H1 (cell line): ENCODE measurements around the gene FGD4. TPM values are rescaled to one million over a fixed set of nuclear protein-coding genes. Genes with fewer than 3 reads are reported as not detected.

Source experiments
- CTCF ChIA-PET: fragments of 300-600 bp; sonication (Branson Sonifier 250); formaldehyde crosslinking; loops from one replicate; lab custom pipeline; 2021; ENCODE audit not compliant: partially characterized antibody; lab: Charles Lee
- POLR2A ChIA-PET: fragments of 300-600 bp; sonication (Branson Sonifier 250); formaldehyde crosslinking; loops from one replicate; lab custom pipeline; 2021; ENCODE audit warnings: inconsistent platforms; ENCODE audit not compliant: partially characterized antibody; lab: Charles Lee
- DNase-seq, 2 experiments: peaks; one replicate each; pipeline versions ENCODE4 v3.0.0 to v3.0.0-alpha.2; 2010 to 2022; ENCODE audit warnings: low spot score in 2 of 2, low read depth in 1 of 2, mixed read lengths in 1 of 2
- FAIRE-seq: peaks from 2 replicates; lab custom pipeline; 2011; peaks lifted over from hg19 to GRCh38; lab: Jason Lieb, UNC
- H2AFZ ChIP-seq: 2 replicates; pipeline ENCODE4 v1.8.1; 2012; ENCODE audit warnings: low read length, inconsistent platforms
- H2AK5ac ChIP-seq: 2 replicates; pipeline ENCODE4 v1.6.1; 2013; ENCODE audit warnings: low read depth, low read length
- H2BK120ac ChIP-seq: replicated peaks from 2 replicates; pipeline ENCODE3; 2013; ENCODE audit warnings: low read depth, low read length, inconsistent platforms
- H2BK12ac ChIP-seq: 2 replicates; pipeline ENCODE4 v1.6.1; 2013; ENCODE audit warnings: low read depth, low read length
- H2BK15ac ChIP-seq: 2 replicates; pipeline ENCODE4 v1.6.1; 2013; ENCODE audit warnings: low read length
- H2BK20ac ChIP-seq: 2 replicates; pipeline ENCODE4 v1.6.1; 2013; ENCODE audit warnings: low read length
- H2BK5ac ChIP-seq: 2 replicates; pipeline ENCODE4 v1.6.1; 2013; ENCODE audit warnings: low read depth, low read length
- H3K14ac ChIP-seq: 2 replicates; pipeline ENCODE4 v1.6.1; 2013; ENCODE audit warnings: inconsistent platforms; ENCODE audit not compliant: insufficient read length
- H3K18ac ChIP-seq: 2 replicates; pipeline ENCODE4 v1.6.1; 2013; ENCODE audit warnings: low read length; ENCODE audit errors: extremely low read depth
- H3K23ac ChIP-seq: 2 replicates; pipeline ENCODE4 v1.6.1; 2013; ENCODE audit warnings: inconsistent platforms; ENCODE audit not compliant: insufficient read length
- H3K23me2 ChIP-seq: 2 replicates; pipeline ENCODE4 v1.6.1; 2013; ENCODE audit warnings: low read depth, low read length
- H3K27ac ChIP-seq: 2 replicates; pipeline ENCODE4 v1.6.1; 2011; ENCODE audit warnings: low read depth, low read length, inconsistent platforms
- H3K27me3 ChIP-seq, 4 experiments: replicated peaks in 1 of 4; 1 replicate in 1 of 4; 2 replicates in 3 of 4; pipeline versions ENCODE4 v1.6.1 to v1.8.1; 2011 to 2013; ENCODE audit warnings: low read length in 3 of 4, mild to moderate bottlenecking in 3 of 4, inconsistent platforms in 2 of 4, mixed read lengths in 2 of 4, moderate library complexity in 1 of 4; ENCODE audit not compliant: control insufficient read depth in 3 of 4, insufficient read depth in 3 of 4; ENCODE audit errors: extremely low read depth in 1 of 4
- H3K36me3 ChIP-seq, 4 experiments: 2 replicates each; pipeline versions ENCODE4 v1.6.1 to v1.8.1; 2011 to 2013; ENCODE audit warnings: mild to moderate bottlenecking in 4 of 4, low read length in 3 of 4, moderate library complexity in 2 of 4, control low read depth in 1 of 4, inconsistent platforms in 1 of 4; ENCODE audit not compliant: insufficient read depth in 4 of 4, control insufficient read depth in 2 of 4
- H3K4ac ChIP-seq: replicated peaks from 2 replicates; pipeline ENCODE3; 2013; ENCODE audit warnings: low read length, low read depth, mixed read lengths, inconsistent platforms; ENCODE audit not compliant: insufficient read length
- H3K4me1 ChIP-seq, 4 experiments: replicated peaks in 1 of 4; 1 replicate in 1 of 4; 2 replicates in 3 of 4; pipeline versions ENCODE4 v1.6.1 to v1.8.1; 2011 to 2013; ENCODE audit warnings: low read length in 3 of 4, inconsistent platforms in 2 of 4, mixed read lengths in 1 of 4; ENCODE audit not compliant: insufficient read depth in 4 of 4, control insufficient read depth in 3 of 4
- H3K4me2 ChIP-seq, 2 experiments: 2 replicates each; pipeline versions ENCODE4 v1.6.1 to v1.8.1; 2011 to 2013; ENCODE audit warnings: low read depth in 2 of 2, low read length in 2 of 2, control low read depth in 1 of 2, inconsistent platforms in 1 of 2, mild to moderate bottlenecking in 1 of 2; ENCODE audit not compliant: insufficient read depth in 1 of 2
- H3K4me3 ChIP-seq, 4 experiments: fragments of 200-600, 300-600 bp in 1 of 4; sonication (generic), shearing (Covaris generic), sonication (Bioruptor Twin) in 1 of 4; 2 replicates each; pipeline versions ENCODE4 v1.5.1 to v1.8.1; 2011 to 2016; ENCODE audit warnings: low read length in 4 of 4, low read depth in 3 of 4, control low read depth in 2 of 4, inconsistent platforms in 2 of 4, mild to moderate bottlenecking in 2 of 4, mixed read lengths in 1 of 4, moderate library complexity in 1 of 4; ENCODE audit not compliant: insufficient read depth in 2 of 4; ENCODE audit errors: extremely low read depth in 1 of 4
- H3K56ac ChIP-seq: replicated peaks from 2 replicates; pipeline ENCODE3; 2013; ENCODE audit warnings: low read depth, mild to moderate bottlenecking, mixed read lengths, low read length, inconsistent platforms; ENCODE audit not compliant: insufficient read length
- H3K79me1 ChIP-seq: 2 replicates; pipeline ENCODE4 v1.6.1; 2013; ENCODE audit warnings: low read depth, low read length, control low read depth
- H3K79me2 ChIP-seq, 2 experiments: 2 replicates each; pipeline versions ENCODE4 v1.6.1 to v1.8.1; 2012 to 2013; ENCODE audit warnings: low read length in 2 of 2, mild to moderate bottlenecking in 2 of 2, inconsistent platforms in 1 of 2; ENCODE audit not compliant: insufficient read depth in 2 of 2, control insufficient read depth in 1 of 2
- H3K9ac ChIP-seq, 4 experiments: replicated peaks in 1 of 4; 1 replicate in 1 of 4; 2 replicates in 3 of 4; pipeline versions ENCODE4 v1.6.1 to v1.8.1; 2011 to 2013; ENCODE audit warnings: low read depth in 3 of 4, low read length in 3 of 4, control low read depth in 2 of 4, mild to moderate bottlenecking in 2 of 4, moderate library complexity in 2 of 4, inconsistent platforms in 1 of 4; ENCODE audit errors: extremely low read depth in 1 of 4
- H3K9me3 ChIP-seq, 2 experiments: 2 replicates each; pipeline versions ENCODE4 v1.6.1 to v1.8.1; 2012 to 2013; ENCODE audit warnings: mild to moderate bottlenecking in 2 of 2, moderate library complexity in 2 of 2, control low read depth in 1 of 2, inconsistent platforms in 1 of 2, low read depth in 1 of 2, low read length in 1 of 2, mixed read lengths in 1 of 2; ENCODE audit not compliant: insufficient read depth in 2 of 2
- H4K20me1 ChIP-seq, 2 experiments: replicated peaks in 1 of 2; 2 replicates each; pipeline versions ENCODE3 to v1.8.1; 2011 to 2013; ENCODE audit warnings: inconsistent platforms in 2 of 2, low read length in 2 of 2, mild to moderate bottlenecking in 1 of 2; ENCODE audit not compliant: insufficient read depth in 2 of 2, control insufficient read depth in 1 of 2
- H4K5ac ChIP-seq: 2 replicates; pipeline ENCODE4 v1.6.1; 2013; ENCODE audit warnings: low read length, low read depth, mixed read lengths, inconsistent platforms; ENCODE audit not compliant: insufficient read length
- H4K8ac ChIP-seq: 2 replicates; pipeline ENCODE4 v1.8.0; 2013; ENCODE audit warnings: mild to moderate bottlenecking, moderate library complexity, low read length, inconsistent platforms; ENCODE audit not compliant: insufficient read depth; ENCODE audit errors: extremely low read depth
- H4K91ac ChIP-seq: replicated peaks from 2 replicates; pipeline ENCODE3; 2013; ENCODE audit warnings: low read length, mixed read lengths, inconsistent platforms; ENCODE audit not compliant: insufficient read length
- BRCA1 ChIP-seq: IDR thresholded peaks from 2 replicates; pipeline ENCODE4 v1.6.1; 2012; ENCODE audit warnings: low read depth, low read length, improper control_type of control experiment
- EZH2 ChIP-seq: fragments of 200-600 bp; sonication (generic); IDR thresholded peaks from 2 replicates; pipeline ENCODE4 v1.7.1; 2012; ENCODE audit warnings: low read depth, mild to moderate bottlenecking, moderate library complexity, low read length, inconsistent platforms; ENCODE audit not compliant: severe bottlenecking
- GTF2F1 ChIP-seq: IDR thresholded peaks from 2 replicates; pipeline ENCODE4 v1.6.1; 2012; ENCODE audit warnings: low read depth, low read length, improper control_type of control experiment, borderline replicate concordance
- RXRA ChIP-seq: IDR thresholded peaks from 2 replicates; pipeline ENCODE4 v1.6.1; 2011; ENCODE audit warnings: low read depth, mild to moderate bottlenecking, low read length, moderate library complexity; ENCODE audit not compliant: insufficient read depth
- SIN3A ChIP-seq, 2 experiments: IDR thresholded peaks in 1 of 2; conservative IDR thresholded peaks in 1 of 2; 2 replicates each; pipeline ENCODE4 v1.6.1; 2011 to 2012; ENCODE audit warnings: low read length in 2 of 2, improper control_type of control experiment in 1 of 2, low read depth in 1 of 2, mild to moderate bottlenecking in 1 of 2
- TAF1 ChIP-seq: IDR thresholded peaks from 2 replicates; pipeline ENCODE4 v1.6.1; 2011; ENCODE audit warnings: mild to moderate bottlenecking, low read depth, low read length
- WGBS, 2 experiments: shearing (Covaris generic) in 1 of 2; methylation state at CpG; one replicate each; pipeline versions ENCODE4 v1.1.6 to v1.1.7; 2013 to 2015; ENCODE audit warnings: low lambda C conversion rate in 2 of 2, mixed read lengths in 2 of 2, inconsistent platforms in 1 of 2, low coverage in 1 of 2, missing lambda C conversion rate in 1 of 2; ENCODE audit not compliant: insufficient replicate concordance in 2 of 2, insufficient coverage in 1 of 2, insufficient read length in 1 of 2; ENCODE audit errors: extremely low coverage in 1 of 2, missing lambda C conversion rate in 1 of 2; 5-methylcytosine and 5-hydroxymethylcytosine counted together
- polyA plus RNA-seq, 7 experiments: library from polyadenylated mRNA; depleted of rRNA in 3 of 7; stranded (reverse) in 5 of 7; unstranded in 2 of 7; fragments of >200 nt in 5 of 7; fragments of 200-250 nt in 2 of 7; gene quantifications; 1 replicate in 5 of 7; 2 replicates in 1 of 7; 4 replicates in 1 of 7; pipeline versions ENCODE4 v1.2.1 to v1.2.3, GENCODE V29; 2011 to 2013; ENCODE audit warnings: missing spikeins in 2 of 7, mixed read lengths in 2 of 7
- total RNA-seq: library from RNA; stranded (reverse); fragmentation: NEBNext Ultra II Directional; extraction: Animal tissue kit (Norgen Biotek cat#: 25700); gene quantifications from 2 replicates; pipeline ENCODE4 v1.2.1, GENCODE V29; 2021
- TF ChIP-seq, protein P1 (sequence below), 3 experiments: IDR thresholded peaks; 1 replicate in 2 of 3; 2 replicates in 1 of 3; pipeline versions ENCODE4 v1.5.1 to v1.6.1; 2011; ENCODE audit warnings: low read length in 3 of 3, mild to moderate bottlenecking in 3 of 3, inconsistent platforms in 2 of 3, low read depth in 1 of 3, moderate library complexity in 1 of 3; ENCODE audit not compliant: insufficient read depth in 1 of 3; ENCODE audit errors: control extremely low read depth in 1 of 3

The FGD4 gene
- total and polyA plus RNA-seq, 2 of the 8 experiments (the other 6 are each of a cell fraction or from before 2014, with no cell fraction given), result 8.5 to 48.2 TPM

- Histone ChIP-seq H4K20me1 (peaks cover 0 to 5% of the 10 kb centered on the region in 2 experiments), H2BK20ac (no peak overlapping the region), H3K18ac (no peak overlapping the region; the same call in 1 of the 2 replicates), H3K79me2 (peaks cover 0 to 77% of the 10 kb centered on the region in 2 experiments; a peak in 2 of 4 replicates), H2BK12ac (no peak overlapping the region), H3K23me2 (no peaks in the 10 kb centered on the region), H3K9me3 (no peaks in the 10 kb centered on the region), H2BK15ac (no peak overlapping the region), H3K4me2 (no peak overlapping the region), H4K8ac (no peak overlapping the region), H3K23ac (no peak overlapping the region), H3K79me1 (peaks cover 8% of the 10 kb centered on the region), H3K4ac (no peak overlapping the region), H4K5ac (no peak overlapping the region), H3K4me3 (no peak overlapping the region), H3K27me3 (no peaks in the 10 kb centered on the region), H3K14ac (no peak overlapping the region), H3K36me3 (peaks cover 0 to 13% (median 0%) of the 10 kb centered on the region in 4 experiments; a peak in 2 of 8 replicates), H3K9ac (no peak overlapping the region), H4K91ac (no peak overlapping the region), H2AK5ac (no peak overlapping the region), H2AFZ (no peak overlapping the region), H3K56ac (no peak overlapping the region), H3K27ac (no peak overlapping the region), H3K4me1 (no peaks in the 10 kb centered on the region), H2BK120ac (no peak overlapping the region), H2BK5ac (no peak overlapping the region)
- CTCF ChIA-PET, result interaction anchor here (0.8 to 1.4 kb wide), 2 partner anchors 15 to 187 kb away, joined by 3 read pairs; no protein-coding TSS in a partner anchor
- FAIRE-seq (no peak), DNase-seq (no peak)
- POLR2A ChIA-PET, result interaction anchor here (0.7 to 1.3 kb wide), 4 partner anchors 8 to 904 kb away, joined by 3 read pairs; no protein-coding TSS in a partner anchor
- 92% methylated on average over 3 of the region's 3 CpGs; no CpG with 5 or more reads in 1 of the 2 experiments for WGBS, 2 experiments
- TF ChIP-seq SIN3A (conservative IDR thresholded peaks at IDR 0.05 in 1 of 2, IDR thresholded peaks at IDR 0.05 in 1 of 2; ENCODE audit: low read depth in 1 of 2, low read length in 2 of 2) (no peak), EZH2 (no peak), BRCA1 (no peak), GTF2F1 (no peak), TAF1 (no peak), RXRA (no peak)
- TF ChIP-seq, protein P1, sequence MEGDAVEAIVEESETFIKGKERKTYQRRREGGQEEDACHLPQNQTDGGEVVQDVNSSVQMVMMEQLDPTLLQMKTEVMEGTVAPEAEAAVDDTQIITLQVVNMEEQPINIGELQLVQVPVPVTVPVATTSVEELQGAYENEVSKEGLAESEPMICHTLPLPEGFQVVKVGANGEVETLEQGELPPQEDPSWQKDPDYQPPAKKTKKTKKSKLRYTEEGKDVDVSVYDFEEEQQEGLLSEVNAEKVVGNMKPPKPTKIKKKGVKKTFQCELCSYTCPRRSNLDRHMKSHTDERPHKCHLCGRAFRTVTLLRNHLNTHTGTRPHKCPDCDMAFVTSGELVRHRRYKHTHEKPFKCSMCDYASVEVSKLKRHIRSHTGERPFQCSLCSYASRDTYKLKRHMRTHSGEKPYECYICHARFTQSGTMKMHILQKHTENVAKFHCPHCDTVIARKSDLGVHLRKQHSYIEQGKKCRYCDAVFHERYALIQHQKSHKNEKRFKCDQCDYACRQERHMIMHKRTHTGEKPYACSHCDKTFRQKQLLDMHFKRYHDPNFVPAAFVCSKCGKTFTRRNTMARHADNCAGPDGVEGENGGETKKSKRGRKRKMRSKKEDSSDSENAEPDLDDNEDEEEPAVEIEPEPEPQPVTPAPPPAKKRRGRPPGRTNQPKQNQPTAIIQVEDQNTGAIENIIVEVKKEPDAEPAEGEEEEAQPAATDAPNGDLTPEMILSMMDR (IDR thresholded peaks at IDR 0.05; ENCODE audit: control extremely low read depth in 1 of 3, insufficient read depth in 1 of 3, low read depth in 1 of 3, low read length in 3 of 3), result no peak
These were observed 71.6 kb downstream of the FGD4 start for GRCh38 chr12:32470936-32471470.
